Measurements from ENCODE around the gene SLC22A23.
A peak's percentile ranks its signal among the peaks of the same experiment; 100 is the strongest.

SLC22A23 gene

GRCh38 chr6:3353213-3353903, 103.5 kb downstream of the SLC22A23 start:
- DNase-seq (ENCODE audit: low read depth in 2 of 2): no peak

- no peak for DNase-seq (ENCODE audit: low read depth in 2 of 2)
These were observed 104.2 kb downstream of the SLC22A23 start for GRCh38 chr6:3352678-3353077.

DNA sequence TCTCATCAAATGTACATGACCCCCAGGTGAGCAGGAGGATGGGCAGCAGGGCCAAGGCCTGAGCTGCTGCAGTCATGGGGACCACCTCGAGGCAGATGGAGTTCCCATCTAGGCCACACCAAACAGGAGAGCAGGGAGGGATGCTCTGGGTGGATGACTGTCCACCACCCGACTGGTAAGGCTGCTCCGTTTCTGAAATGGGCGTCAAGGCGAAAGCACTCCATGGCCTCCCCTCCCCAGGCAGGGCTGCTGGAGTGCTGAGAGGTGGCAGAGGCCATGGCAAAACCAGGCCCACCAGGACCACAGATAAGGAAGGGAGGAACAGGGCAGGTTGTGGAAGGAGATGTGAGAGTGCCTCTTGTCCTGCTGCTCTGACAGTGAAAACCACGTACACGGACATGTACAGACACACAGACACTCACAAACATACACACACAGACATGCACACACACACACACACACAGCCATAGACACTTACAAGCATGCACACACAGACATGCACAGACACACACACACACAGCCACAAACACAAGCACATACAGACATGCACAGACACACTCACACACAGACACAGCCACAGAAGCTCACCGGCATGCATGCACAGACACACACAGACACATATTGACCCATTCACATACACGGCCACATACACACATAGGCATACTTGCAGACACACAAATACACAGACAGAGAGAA, 104.9 kb downstream of the SLC22A23 start:
- DNase-seq (ENCODE audit: low read depth in 2 of 2): no peak

- no peak for DNase-seq (ENCODE audit: low read depth in 2 of 2)
These were observed 105.7 kb downstream of the SLC22A23 start for GRCh38 chr6:3351105-3351676.

DNA sequence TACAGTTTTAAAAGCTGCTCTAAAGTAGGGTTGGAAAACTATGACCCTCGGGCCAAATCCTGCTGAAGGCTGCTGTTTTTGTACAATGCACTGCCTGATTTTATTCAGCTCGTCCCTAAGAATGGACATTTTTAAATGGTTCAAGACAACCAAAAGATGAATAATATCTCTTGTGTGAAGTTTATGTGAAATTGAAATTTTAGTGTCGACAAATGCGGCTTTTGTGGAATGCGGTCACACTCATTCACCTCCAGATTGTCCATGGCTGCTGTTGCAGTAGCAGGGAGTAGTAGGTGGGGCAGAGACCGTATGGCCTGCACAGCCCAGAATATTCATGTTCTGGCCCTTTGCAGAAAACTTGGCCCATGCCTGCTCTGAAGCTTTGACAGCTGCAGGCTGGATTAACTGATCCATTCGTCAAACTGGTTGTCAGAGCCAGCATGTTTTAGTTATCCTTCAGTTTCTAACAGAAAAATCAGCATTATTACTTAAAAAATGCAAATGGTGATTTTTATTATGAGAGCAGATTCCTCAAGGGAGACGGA, 106.5 kb downstream of the SLC22A23 start:
- DNase-seq (ENCODE audit: low read depth in 2 of 2): no peak

DNA sequence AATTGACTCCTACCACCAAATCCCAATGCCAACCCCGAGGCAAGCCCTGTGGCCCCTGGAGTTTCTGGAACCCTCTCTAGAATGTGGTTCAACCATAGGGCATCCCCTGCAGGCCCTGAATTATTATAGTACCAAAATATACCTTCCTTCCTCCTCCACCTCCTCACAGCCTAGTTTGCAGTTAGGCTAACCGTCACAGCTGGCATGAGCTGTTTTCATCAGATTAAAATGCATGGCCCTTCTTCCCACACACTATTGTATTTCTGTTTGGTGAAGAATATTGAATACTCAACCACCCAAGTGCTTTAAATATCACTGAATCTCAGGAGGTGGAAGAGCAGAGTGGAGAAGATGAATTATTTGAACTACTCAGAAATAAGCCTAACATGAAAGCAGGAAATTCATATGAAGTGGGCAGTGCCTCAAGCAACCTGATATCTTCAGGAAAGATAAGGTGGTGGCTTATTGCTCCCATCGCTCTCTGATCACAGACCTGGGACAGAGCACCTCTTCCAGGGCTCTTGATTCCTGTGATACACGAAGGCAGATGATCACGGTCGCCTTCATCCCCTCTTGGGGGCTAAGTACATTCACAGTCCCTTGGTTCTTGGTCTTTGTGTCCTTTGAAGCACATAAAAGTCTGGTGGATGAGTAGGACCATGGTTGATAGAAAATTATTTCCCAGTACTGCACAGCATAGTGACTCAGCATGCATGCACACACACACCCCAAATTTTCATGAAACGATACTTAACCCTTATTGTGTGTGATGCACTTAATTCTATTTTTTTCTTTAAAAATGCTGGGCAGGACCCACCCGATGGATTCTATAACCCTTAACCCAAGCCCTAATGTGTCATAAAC, 107.2 kb downstream of the SLC22A23 start:
- no peak for DNase-seq (ENCODE audit: low read depth in 2 of 2)

- no peak for DNase-seq (ENCODE audit: low read depth in 2 of 2)
These were observed 108.0 kb downstream of the SLC22A23 start for GRCh38 chr6:3348821-3349220.

DNA sequence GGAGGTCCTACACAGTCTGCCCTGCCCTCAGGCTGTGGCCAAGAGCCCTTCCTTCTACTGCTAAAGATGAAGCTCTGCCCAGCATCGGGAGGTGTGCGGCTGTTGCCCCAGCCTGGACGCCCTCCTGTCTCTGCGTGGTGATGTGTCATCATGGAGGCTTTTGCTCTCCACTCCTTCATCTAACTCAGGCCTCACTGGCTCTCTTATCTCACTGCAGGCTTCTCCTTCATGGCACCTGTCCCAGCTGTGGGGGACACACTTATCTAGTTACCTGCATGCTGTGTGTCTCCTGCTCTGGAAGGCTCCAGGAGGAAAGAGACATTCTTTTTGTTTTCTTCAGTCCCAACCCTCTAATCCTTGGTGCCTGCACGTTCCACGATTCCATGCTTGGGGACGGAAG, 109.0 kb downstream of the SLC22A23 start:
- no peak for DNase-seq (ENCODE audit: low read depth in 2 of 2)

DNA sequence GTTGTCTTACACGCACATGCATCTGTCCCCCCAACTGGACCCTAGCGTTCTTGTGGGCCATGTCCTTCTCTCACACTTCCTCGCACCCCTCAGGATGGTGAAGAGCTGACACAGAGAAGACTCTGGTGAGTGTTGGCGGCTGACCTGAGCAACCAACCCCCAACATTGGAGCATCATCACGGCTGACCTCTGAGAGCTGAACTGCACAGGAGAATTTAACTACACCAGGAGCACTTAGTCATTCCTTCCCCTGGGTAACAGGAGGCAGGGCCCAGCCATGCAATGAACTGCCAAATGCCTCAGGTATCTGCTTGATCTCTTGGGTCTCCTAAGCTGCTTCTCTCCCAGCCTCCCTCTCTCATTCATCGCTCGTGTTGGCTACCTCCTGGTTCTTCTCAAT, 109.6 kb downstream of the SLC22A23 start:
- DNase-seq (ENCODE audit: low read depth in 2 of 2): no peak

DNA sequence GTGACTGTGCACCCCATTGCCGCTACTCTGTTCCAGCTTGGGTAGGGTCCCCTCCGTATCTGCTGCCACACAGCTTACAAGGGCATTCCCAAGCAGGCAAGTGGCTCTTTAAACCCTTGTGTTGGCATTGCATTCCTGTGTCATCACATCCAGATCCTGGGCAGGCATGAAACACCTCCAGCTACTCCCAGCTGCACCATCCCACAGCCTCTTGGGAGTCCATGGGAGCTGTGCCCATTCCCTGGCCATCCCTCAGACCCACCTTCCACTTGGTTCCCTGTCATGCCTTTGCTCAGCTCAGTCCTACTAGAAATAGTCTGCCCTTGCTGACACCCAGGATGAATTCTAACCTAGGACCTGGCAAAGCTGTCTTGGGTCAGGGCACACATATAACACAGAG, 110.4 kb downstream of the SLC22A23 start:
- DNase-seq (ENCODE audit: low read depth in 2 of 2): no peak

DNA sequence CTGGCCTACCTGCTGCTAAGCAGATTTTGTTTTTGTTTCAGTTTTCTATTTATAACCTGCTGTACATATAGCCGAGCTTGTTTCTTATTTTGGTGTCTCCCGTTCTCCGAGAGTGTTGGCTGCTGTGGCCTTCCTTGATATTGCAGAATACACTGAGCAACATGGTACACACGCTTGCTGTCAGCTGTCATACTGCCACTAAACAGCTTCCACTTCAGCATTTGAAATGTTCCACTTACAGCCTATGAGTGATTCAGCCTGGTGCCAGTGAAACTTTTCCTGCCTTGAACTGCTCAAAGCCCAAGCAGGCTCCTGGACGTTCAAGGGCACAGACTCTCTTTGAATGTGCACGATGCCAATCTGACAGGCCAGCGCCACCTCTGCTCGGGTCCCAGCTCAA, 111.0 kb downstream of the SLC22A23 start:
- DNase-seq (ENCODE audit: low read depth in 2 of 2): no peak

GRCh38 chr6:3343089-3343883, 113.6 kb downstream of the SLC22A23 start:
- DNase-seq (ENCODE audit: low read depth in 2 of 2): no peak

DNA sequence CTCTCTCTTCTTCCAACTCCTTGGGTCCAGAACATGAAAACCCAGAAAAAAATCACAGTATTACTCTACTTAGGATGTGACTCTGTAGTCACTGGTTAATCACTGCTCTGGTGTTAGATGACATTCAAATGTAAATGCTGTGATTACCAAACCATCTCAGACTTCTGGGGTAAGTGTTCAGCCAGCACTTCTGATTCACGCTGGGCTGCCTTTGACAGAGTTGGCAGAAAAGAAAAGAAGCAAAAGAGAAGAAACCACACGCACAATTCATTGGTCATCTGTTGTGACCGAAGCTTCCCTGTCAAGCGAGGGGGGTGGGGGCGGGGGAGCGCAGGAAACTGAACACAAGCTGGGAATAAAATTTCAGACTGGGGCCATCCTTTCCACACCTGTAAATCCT, 115.4 kb downstream of the SLC22A23 start:
- peak in 1 of 2 experiments; percentile 30 for DNase-seq (ENCODE audit: low read depth in 2 of 2)

- no peak for DNase-seq (ENCODE audit: low read depth in 2 of 2)
These were observed 116.0 kb downstream of the SLC22A23 start for GRCh38 chr6:3340894-3341293.

DNA sequence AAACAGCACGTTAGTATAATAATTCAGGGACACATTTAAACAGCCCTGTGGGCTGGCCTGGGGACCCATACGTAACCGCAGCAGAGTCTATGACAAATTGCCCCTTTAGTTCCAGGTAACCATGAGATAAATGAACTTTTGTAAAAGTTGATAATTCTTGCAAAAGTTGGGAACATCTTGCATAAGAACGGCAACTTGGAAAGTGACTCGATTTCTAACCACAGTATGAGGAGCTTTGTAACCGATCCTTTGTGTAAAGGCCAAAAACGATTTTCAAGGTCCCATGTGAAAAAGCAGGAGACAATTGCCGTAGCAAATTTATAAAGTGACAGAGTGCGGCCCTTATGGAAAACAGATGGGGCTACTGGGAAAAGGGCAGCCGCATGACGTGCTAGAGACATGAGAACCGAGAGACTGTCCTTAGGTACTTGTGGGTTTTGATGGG, 116.5 kb downstream of the SLC22A23 start:
- DNase-seq (ENCODE audit: low read depth in 2 of 2): no peak

DNA sequence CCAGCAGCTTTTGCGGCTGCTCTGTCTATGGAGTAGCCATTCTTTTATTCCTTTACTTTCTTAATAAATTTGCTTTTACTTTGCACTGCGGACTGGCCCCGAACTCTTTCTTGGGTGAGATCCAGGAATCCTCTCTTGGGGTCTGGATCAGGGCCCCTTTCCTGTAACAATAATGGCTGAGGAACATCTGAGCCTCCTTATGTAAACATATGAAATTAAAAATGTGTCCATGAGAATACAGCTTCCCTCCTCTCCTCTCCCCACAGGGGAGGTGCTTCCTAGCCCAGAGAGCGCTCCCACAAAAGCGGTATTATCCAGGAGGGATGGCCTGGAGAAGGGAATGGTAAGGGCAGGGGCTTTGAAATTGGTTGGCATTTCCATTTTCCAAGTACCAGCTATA, 117.0 kb downstream of the SLC22A23 start:
- no peak for DNase-seq (ENCODE audit: low read depth in 2 of 2)

- DNase-seq (ENCODE audit: low read depth in 2 of 2): no peak
These were observed 119.1 kb downstream of the SLC22A23 start for GRCh38 chr6:3337521-3338350.

GRCh38 chr6:3336859-3337515, 119.9 kb downstream of the SLC22A23 start:
- no peak for DNase-seq (ENCODE audit: low read depth in 2 of 2)

- DNase-seq (ENCODE audit: low read depth in 2 of 2): no peak
These were observed 120.6 kb downstream of the SLC22A23 start for GRCh38 chr6:3336066-3336786.

All from fibroblast of skin of left quadriceps (primary cell).